Osteocyte (in vitro differentiated cells): Measurements from ENCODE around the gene ANAPC2. TPM values are rescaled to one million over a fixed set of nuclear protein-coding genes. Genes with fewer than 3 reads are reported as not detected.

Source experiments
- DNase-seq: peaks from one replicate; pipeline ENCODE4 v3.0.0; 2021; ENCODE audit warnings: mixed read lengths; ENCODE audit not compliant: unreplicated experiment; ENCODE audit errors: extremely low spot score
- H3K27ac Mint-ChIP-seq: one replicate; pipeline ENCODE4 v1.8.0; 2021; ENCODE audit warnings: mild to moderate bottlenecking, mixed read lengths; ENCODE audit not compliant: unreplicated experiment
- H3K27me3 Mint-ChIP-seq: one replicate; pipeline ENCODE4 v1.8.0; 2021; ENCODE audit warnings: mixed read lengths; ENCODE audit not compliant: unreplicated experiment
- H3K36me3 Mint-ChIP-seq: one replicate; pipeline ENCODE4 v1.8.0; 2021; ENCODE audit warnings: mixed read lengths; ENCODE audit not compliant: unreplicated experiment
- H3K4me1 Mint-ChIP-seq: one replicate; pipeline ENCODE4 v1.8.0; 2021; ENCODE audit warnings: mixed read lengths; ENCODE audit not compliant: unreplicated experiment
- H3K4me3 Mint-ChIP-seq: one replicate; pipeline ENCODE4 v1.8.0; 2021; ENCODE audit warnings: mild to moderate bottlenecking, moderate library complexity, mixed read lengths; ENCODE audit not compliant: unreplicated experiment
- H3K9me3 Mint-ChIP-seq: one replicate; pipeline ENCODE4 v1.8.0; 2021; ENCODE audit warnings: mixed read lengths; ENCODE audit not compliant: unreplicated experiment
- CTCF ChIP-seq: fragments of 200-600 bp; sonication (generic); IDR thresholded peaks from 2 replicates; pipeline ENCODE4 v1.5.0; 2021; ENCODE audit warnings: antibody characterized with exemption, mild to moderate bottlenecking, moderate library complexity
- total RNA-seq: library from RNA; stranded (reverse); gene quantifications from 2 replicates; pipeline ENCODE4 v1.2.1, GENCODE V29; 2021

ANAPC2 gene
- total RNA-seq, 1 donor from 2014 or later: 61.0 TPM

GRCh38 chr9:137225699-137226331 lies 37.5 kb upstream of the ANAPC2 start:
- peaks cover 10% of the 10 kb centered on the region for H3K4me1 Mint-ChIP-seq
- DNase-seq: no peak
- no peak overlapping the region for H3K4me3 Mint-ChIP-seq
- no peaks in the 10 kb centered on the region for H3K27me3 Mint-ChIP-seq
- H3K36me3 Mint-ChIP-seq: no peaks in the 10 kb centered on the region
- H3K27ac Mint-ChIP-seq: no peak overlapping the region
- TF ChIP-seq CTCF: no peak
- H3K9me3 Mint-ChIP-seq: no peaks in the 10 kb centered on the region

DNA sequence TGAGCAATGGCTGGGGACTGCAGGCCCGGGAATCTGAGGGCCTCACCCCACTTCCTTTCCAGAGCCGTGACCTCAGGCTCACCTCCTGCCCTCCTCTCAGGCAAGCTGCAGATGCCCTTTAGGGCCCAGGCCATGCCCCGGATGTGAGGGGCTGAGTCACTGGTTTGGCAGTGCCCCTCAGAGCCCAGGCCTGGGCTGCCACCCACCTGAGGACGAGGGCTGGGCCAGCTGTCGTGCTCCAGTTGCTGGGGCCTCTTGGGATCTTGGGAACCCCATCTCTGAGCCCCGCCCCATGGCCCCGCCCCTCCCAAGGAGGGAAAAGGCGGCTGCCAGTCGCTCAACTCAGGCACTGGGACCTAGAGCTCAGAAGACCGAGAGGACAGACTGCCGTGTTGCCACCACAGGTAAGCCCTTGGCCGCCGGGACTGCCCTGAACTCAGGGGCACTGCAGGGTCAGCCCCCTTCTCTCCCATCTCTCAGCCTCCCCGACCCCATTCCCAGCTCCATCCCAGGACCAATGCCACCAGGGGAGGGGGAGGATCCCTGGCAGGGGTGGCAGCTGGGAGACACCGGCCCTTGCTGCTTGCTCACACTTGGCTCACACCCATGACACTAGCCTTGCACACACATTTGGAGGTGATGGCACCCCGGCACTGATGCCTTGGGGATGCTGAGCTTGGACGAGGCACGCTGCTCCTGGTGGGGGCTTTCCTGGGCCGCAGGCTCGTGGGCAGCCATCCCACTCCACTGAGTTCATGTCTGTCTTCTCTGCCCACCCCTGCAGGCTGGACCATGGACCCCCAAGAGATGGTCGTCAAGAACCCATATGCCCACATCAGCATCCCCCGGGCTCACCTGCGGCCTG lies 36.7 kb upstream of the ANAPC2 start, which contains the start of gene CYSRT1:
Gene CYSRT1, plus strand, starts transcription at position 345 of the 865 bp plus-strand sequence. Its CDS starts 448 bp downstream, at position 793.
- Mint-ChIP-seq H3K9me3 (no peaks in the 10 kb centered on the region), H3K36me3 (no peaks in the 10 kb centered on the region), H3K4me3 (peak within 1 kb of the TSS; percentile 67), H3K4me1 (peaks cover 10% of the 10 kb centered on the region), H3K27ac (peak within 1 kb of the TSS; percentile 47), H3K27me3 (no peaks in the 10 kb centered on the region)
- no peak for DNase-seq
- TF ChIP-seq CTCF: no peak

DNA sequence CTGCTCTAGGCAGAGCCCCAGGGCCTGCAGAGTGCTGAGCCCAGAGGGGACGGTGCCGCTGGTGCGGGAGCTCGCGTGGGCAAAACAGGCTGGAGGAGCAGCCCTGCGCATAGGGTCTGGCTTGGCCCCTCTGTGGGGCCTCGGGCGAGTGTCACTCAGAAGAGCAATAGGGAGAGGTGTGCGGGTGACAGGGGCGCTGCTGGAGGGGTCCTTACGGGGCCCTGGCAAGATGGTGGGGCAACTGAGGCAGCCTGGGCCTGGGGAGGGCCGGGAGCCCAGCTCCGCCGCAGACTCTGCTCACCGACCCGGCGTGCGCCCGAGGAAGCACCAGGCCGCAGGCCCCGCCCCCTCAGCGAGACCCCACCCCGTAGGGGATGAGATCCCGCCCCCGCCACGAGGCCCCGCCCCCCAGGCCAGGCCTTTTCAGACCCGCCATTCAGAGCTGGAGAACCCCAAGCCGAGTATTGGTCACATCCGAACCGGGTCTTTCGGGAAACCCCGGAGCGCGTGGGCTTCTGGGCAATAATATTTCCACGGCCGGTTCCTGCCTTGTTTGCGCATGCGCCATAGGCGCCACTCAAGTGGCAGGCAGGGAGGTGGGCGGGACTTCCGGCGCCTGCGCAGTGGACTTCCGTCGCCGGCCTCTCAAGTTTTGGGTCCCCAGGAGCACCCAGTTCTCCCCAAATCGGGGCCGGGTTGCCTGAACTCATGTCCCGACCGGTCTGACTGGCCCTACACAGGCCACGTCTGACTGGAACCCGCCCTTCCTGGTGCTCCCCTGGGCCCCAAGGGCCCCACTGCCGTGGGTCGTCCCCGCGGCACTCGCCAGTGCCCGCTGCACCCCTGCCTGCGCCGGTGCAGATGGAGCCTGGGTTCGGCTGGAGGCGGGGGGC lies 35.0 kb upstream of the ANAPC2 start:
- H3K9me3 Mint-ChIP-seq: no peaks in the 10 kb centered on the region
- peak; percentile 99 for DNase-seq
- H3K27ac Mint-ChIP-seq: peak overlapping the region; percentile 76
- no peaks in the 10 kb centered on the region for H3K27me3 Mint-ChIP-seq
- H3K4me3 Mint-ChIP-seq: peak overlapping the region; percentile 74
- TF ChIP-seq CTCF: no peak
- no peaks in the 10 kb centered on the region for H3K36me3 Mint-ChIP-seq
- peaks cover 15% of the 10 kb centered on the region for H3K4me1 Mint-ChIP-seq

GRCh38 chr9:137222190-137223077 lies 34.1 kb upstream of the ANAPC2 start, which contains the start of gene RNF208:
RNF208 (minus strand) TSS chr9:137222240; CDS start chr9:137221212, 1,028 bp downstream.
- peaks cover 13% of the 10 kb centered on the region for H3K4me1 Mint-ChIP-seq
- H3K36me3 Mint-ChIP-seq: no peaks in the 10 kb centered on the region
- TF ChIP-seq CTCF: no peak
- H3K9me3 Mint-ChIP-seq: no peaks in the 10 kb centered on the region
- H3K27me3 Mint-ChIP-seq: no peaks in the 10 kb centered on the region
- peak within 1 kb of the TSS; percentile 74 for H3K4me3 Mint-ChIP-seq
- H3K27ac Mint-ChIP-seq: peak within 1 kb of the TSS; percentile 38
- no peak for DNase-seq
